Measurements from ENCODE around the gene PTGR2. TPM values are rescaled to one million over a fixed set of nuclear protein-coding genes. Genes with fewer than 3 reads are reported as not detected.
"Not testable (repeated sequence)": the region's sequence is repeated elsewhere in the genome, so short reads cannot be mapped to it uniquely, and the experiment has no call there.

The PTGR2 gene
- total and polyA plus RNA-seq, 2 of the 8 experiments (the other 6 are each of a cell fraction or from before 2014, with no cell fraction given): 6.0 to 17.5 TPM

DNA sequence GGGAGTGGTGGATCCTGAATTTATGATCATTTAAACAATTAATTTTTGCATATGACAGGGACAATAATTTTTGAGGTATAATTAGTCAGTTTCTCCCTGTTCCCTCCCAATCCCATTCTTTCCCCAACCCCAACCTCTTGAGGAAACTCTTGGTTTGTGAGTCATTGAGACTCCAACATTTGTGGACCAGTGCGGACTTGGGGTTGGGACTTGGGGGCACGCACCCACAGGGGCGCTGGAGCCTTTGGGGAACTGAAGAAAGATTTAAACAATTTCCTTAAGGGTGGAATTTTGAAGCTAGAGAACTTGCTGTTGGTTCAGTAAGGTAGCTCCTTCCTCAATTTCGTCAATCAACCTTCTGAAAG is 17.4 kb upstream of the PTGR2 start (continued):
- TF ChIP-seq CHD1 (IDR thresholded peaks at IDR 0.05; ENCODE audit: low read depth, low read length) (no peak), PHF8 (conservative IDR thresholded peaks at IDR 0.05; ENCODE audit: low read depth, low read length) (no peak), CBX8 (IDR thresholded peaks at IDR 0.05; ENCODE audit: borderline replicate concordance, low read depth, low read length) (no peak), KDM5A (IDR thresholded peaks at IDR 0.05; ENCODE audit: low read length) (no peak)

DNA sequence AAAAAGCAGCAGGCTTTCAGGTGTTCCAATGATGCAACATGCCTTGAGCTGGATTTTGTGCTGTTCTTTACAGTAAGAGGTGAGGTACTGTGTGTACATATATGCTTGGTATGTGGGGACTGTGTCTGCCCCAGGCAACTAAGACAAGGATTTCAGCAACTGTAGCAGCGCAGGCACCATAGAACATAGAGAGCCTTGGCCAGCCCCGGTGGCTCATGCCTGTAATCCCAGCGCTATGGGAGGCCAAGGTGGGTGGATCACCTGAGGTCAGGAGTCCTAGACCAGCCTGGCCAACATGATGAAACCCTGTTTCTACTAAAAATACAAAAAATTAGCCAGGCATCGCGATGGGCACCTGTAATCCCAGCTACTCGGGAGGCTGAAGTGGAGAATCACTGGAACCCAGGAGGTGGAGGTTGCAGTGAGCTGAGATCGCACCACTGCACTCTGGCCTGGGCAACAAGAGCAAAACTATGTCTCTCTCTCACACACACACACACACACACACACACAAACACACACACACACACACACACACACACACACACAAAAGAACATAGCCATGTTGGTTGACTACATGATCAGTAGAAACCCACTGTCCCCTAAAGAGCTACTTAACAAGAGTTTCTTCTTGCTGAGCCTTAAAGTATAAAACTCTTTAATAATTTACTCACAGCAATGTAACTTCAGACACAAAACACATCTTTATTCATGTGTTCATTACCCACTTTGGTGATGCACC is 13.2 kb upstream of the PTGR2 start:
- not testable (repeated sequence) for FAIRE-seq; H3K27me3 ChIP-seq (replicated peaks in 1 of 4; ENCODE audit: control insufficient read depth in 3 of 4, extremely low read depth in 1 of 4, insufficient read depth in 3 of 4, low read length in 3 of 4); H3K23ac ChIP-seq (ENCODE audit: insufficient read length); H2BK15ac ChIP-seq (ENCODE audit: low read length); H3K23me2 ChIP-seq (ENCODE audit: low read depth, low read length); H4K91ac ChIP-seq (replicated peaks; ENCODE audit: insufficient read length, low read length); H3K79me2 ChIP-seq (ENCODE audit: control insufficient read depth in 1 of 2, insufficient read depth in 2 of 2, low read length in 2 of 2); H3K4me2 ChIP-seq (ENCODE audit: insufficient read depth in 1 of 2, low read depth in 2 of 2, low read length in 2 of 2); H3K27ac ChIP-seq (ENCODE audit: low read depth, low read length); H2BK12ac ChIP-seq (ENCODE audit: low read depth, low read length); H3K4me3 ChIP-seq (ENCODE audit: extremely low read depth in 1 of 4, insufficient read depth in 2 of 4, low read depth in 3 of 4, low read length in 4 of 4); H3K56ac ChIP-seq (replicated peaks; ENCODE audit: insufficient read length, low read depth, low read length); H3K4ac ChIP-seq (replicated peaks; ENCODE audit: insufficient read length, low read depth, low read length); H3K36me3 ChIP-seq (ENCODE audit: control insufficient read depth in 2 of 4, insufficient read depth in 4 of 4, low read length in 3 of 4); H4K20me1 ChIP-seq (replicated peaks in 1 of 2; ENCODE audit: control insufficient read depth in 1 of 2, insufficient read depth in 2 of 2, low read length in 2 of 2); H3K9me3 ChIP-seq (ENCODE audit: insufficient read depth in 2 of 2, low read depth in 1 of 2, low read length in 1 of 2); H2BK5ac ChIP-seq (ENCODE audit: low read depth, low read length); H2BK120ac ChIP-seq (replicated peaks; ENCODE audit: low read depth, low read length); H3K18ac ChIP-seq (ENCODE audit: extremely low read depth, low read length); H4K8ac ChIP-seq (ENCODE audit: extremely low read depth, insufficient read depth, low read length); H2AK5ac ChIP-seq (ENCODE audit: low read depth, low read length); H2BK20ac ChIP-seq (ENCODE audit: low read length); H3K14ac ChIP-seq (ENCODE audit: insufficient read length); H2AFZ ChIP-seq (ENCODE audit: low read length); H3K79me1 ChIP-seq (ENCODE audit: low read depth, low read length); DNase-seq (ENCODE audit: low read depth in 1 of 2, low spot score in 2 of 2); H4K5ac ChIP-seq (ENCODE audit: insufficient read length, low read depth, low read length); H3K9ac ChIP-seq (replicated peaks in 1 of 4; ENCODE audit: extremely low read depth in 1 of 4, low read depth in 3 of 4, low read length in 3 of 4)
- POLR2A ChIA-PET (ENCODE audit: partially characterized antibody): interaction anchor here (0.6 to 1.3 kb wide), 3 partner anchors 9 to 66 kb away, joined by 3 to 6 read pairs (median 3); partner anchors contain the start of gene PTGR2
- H3K4me1 ChIP-seq (replicated peaks in 1 of 4; ENCODE audit: control insufficient read depth in 3 of 4, insufficient read depth in 4 of 4, low read length in 3 of 4): peaks cover 6 to 10% (median 8%) of the 10 kb centered on the region in 4 experiments; a peak in 6 of 7 replicates
- CTCF ChIA-PET (ENCODE audit: partially characterized antibody): interaction anchor here (2.0 to 2.1 kb wide), 2 partner anchors 12 to 110 kb away, joined by 8 to 10 read pairs; no protein-coding TSS in a partner anchor
- 93% methylated on average over 7 of the region's 7 CpGs; no CpG with 5 or more reads in 1 of the 2 experiments for WGBS, 2 experiments (ENCODE audit: extremely low coverage in 1 of 2, insufficient coverage in 1 of 2, insufficient read length in 1 of 2, insufficient replicate concordance in 2 of 2, low coverage in 1 of 2, low lambda C conversion rate in 2 of 2, missing lambda C conversion rate in 1 of 2)
